Heart left ventricle (tissue), 13 donors: ENCODE measurements around the gene ABCA1.

Source experiments
- CTCF ChIP-seq, 12 donors: fragments of 200-600 bp; sonication (generic) in 4 of 12; IDR thresholded peaks; one replicate each; pipeline versions ENCODE4 v1.5.0 to v1.8.0; 2018 to 2022; ENCODE audit warnings: antibody characterized with exemption in 12 of 12, mild to moderate bottlenecking in 5 of 12
- POLR2A ChIP-seq, 2 donors: fragments of 450-650 bp; IDR thresholded peaks; one replicate each; pipeline ENCODE4 v1.6.1; 2017; ENCODE audit warnings: antibody characterized with exemption in 2 of 2, mild to moderate bottlenecking in 2 of 2, moderate library complexity in 2 of 2
- donor health status: ischemic (EF 13 %, LVEDD 7.1; RV severe dilation, severe dysfunction).
- donor health status: DM: no; HTN: yes; CAD: no.
- donor health status: DM: no; HTN: no; CAD: no.
- donor health status: ischemic (EF 25% LVEDD 6.9; RV normal size, moderate dysfunction).
- donor health status: ischemic (EF 25% LVEDD 5.7; RV mildly dilated, moderate dysfunction).
- donor health status: ischemic (EF 35%, LVEDD 5.7; RV mildly dilated, moderate dysfunction).
- donor health status: nonischemic (EF 11% LVEDD 7.7; RV severe dilation, severe dysfunction).
- donor health status: DM: yes; HTN: yes; CAD: no.
- donor health status: PGD.
- donor health status: ischemic (EF 29% LVEDD 5.4; RV normal size, mild dysfunction).
- donor health status: nonischemic (EF 23%, LVEDD 6.1; RV moderate dilation, normal function).

- TF ChIP-seq CTCF (IDR thresholded peaks at IDR 0.05) (no peak), POLR2A (IDR thresholded peaks at IDR 0.05) (no peak)
These were observed 132.1 kb downstream of the ABCA1 start for GRCh38 chr9:104795857-104796256.
